ENCODE data around the gene DYNLT5.

DNA sequence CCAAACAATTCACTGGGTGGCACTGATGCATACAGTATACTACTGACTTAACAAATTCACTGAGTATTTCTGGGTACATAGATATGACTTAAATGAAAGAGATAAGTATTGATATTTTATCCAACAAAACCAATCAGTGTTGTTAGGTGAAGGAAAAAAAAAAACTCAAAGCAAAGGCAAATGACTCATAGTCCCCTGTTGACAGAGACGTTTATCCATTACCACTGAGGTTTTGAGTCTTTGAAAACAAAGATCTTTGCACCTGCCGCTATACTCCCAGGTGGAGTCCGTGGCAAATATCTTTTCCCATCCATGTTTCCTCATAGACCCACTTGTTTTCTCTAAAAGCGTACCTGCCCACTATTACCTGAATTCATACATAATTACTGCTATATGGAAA lies 18.4 kb downstream of the DYNLT5 start:
- TF ChIP-seq, protein P1, sequence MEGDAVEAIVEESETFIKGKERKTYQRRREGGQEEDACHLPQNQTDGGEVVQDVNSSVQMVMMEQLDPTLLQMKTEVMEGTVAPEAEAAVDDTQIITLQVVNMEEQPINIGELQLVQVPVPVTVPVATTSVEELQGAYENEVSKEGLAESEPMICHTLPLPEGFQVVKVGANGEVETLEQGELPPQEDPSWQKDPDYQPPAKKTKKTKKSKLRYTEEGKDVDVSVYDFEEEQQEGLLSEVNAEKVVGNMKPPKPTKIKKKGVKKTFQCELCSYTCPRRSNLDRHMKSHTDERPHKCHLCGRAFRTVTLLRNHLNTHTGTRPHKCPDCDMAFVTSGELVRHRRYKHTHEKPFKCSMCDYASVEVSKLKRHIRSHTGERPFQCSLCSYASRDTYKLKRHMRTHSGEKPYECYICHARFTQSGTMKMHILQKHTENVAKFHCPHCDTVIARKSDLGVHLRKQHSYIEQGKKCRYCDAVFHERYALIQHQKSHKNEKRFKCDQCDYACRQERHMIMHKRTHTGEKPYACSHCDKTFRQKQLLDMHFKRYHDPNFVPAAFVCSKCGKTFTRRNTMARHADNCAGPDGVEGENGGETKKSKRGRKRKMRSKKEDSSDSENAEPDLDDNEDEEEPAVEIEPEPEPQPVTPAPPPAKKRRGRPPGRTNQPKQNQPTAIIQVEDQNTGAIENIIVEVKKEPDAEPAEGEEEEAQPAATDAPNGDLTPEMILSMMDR (IDR thresholded peaks at IDR 0.05; ENCODE audit: low read length) = no peak
- no peak for TF ChIP-seq EZH2 (IDR thresholded peaks at IDR 0.05; ENCODE audit: borderline replicate concordance, low read length)

All from OCI-LY1 (cell line).